Epithelial cell of prostate (primary cell): ENCODE data around the gene NEK10.

Source experiments
- DNase-seq: peaks from one replicate; pipeline ENCODE4 v3.0.0-alpha.2; 2011; ENCODE audit warnings: low read depth, low spot score
- H3K27ac ChIP-seq: fragments of 450-650 bp; 2 replicates; pipeline ENCODE4 v1.5.1; 2017; ENCODE audit warnings: mild to moderate bottlenecking

The NEK10 gene

GRCh38 chr3:27253391-27253790 lies 115.8 kb downstream of the NEK10 start:
- no peak overlapping the region for H3K27ac ChIP-seq
- DNase-seq: no peak

GRCh38 chr3:27252646-27253045 lies 116.5 kb downstream of the NEK10 start:
- H3K27ac ChIP-seq: no peak overlapping the region
- no peak for DNase-seq

- DNase-seq: no peak
- H3K27ac ChIP-seq: no peak overlapping the region
Measured at GRCh38 chr3:27244374-27244773, 124.8 kb downstream of the NEK10 start.

GRCh38 chr3:27239951-27240350 lies 129.2 kb downstream of the NEK10 start:
- no peak for DNase-seq
- H3K27ac ChIP-seq: no peak overlapping the region

- DNase-seq: no peak
- H3K27ac ChIP-seq: no peak overlapping the region
Measured at GRCh38 chr3:27228805-27229204, 140.4 kb downstream of the NEK10 start.

DNA sequence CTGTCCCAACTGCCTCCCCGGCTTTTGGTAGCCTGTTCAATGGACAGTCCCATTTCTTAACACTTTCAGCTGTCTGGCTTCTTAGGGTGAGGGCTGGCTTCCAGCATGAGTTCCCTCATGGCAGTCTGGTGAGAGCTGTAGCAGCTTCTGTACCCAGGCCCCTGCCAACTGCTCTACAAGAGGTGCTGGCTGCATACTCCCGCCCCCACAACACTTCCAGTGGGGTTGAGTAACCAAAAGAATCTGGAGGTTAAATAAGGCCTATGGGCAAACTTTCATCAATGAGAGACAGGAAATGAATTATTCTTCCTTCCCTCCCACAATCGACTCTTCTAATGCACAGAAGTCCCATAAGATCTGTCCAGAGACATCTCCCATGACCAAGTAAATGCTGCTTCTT lies 145.0 kb downstream of the NEK10 start:
- no peak overlapping the region for H3K27ac ChIP-seq
- no peak for DNase-seq

- DNase-seq: no peak
- no peak overlapping the region for H3K27ac ChIP-seq
Measured at GRCh38 chr3:27221264-27221932, 147.8 kb downstream of the NEK10 start.

DNA sequence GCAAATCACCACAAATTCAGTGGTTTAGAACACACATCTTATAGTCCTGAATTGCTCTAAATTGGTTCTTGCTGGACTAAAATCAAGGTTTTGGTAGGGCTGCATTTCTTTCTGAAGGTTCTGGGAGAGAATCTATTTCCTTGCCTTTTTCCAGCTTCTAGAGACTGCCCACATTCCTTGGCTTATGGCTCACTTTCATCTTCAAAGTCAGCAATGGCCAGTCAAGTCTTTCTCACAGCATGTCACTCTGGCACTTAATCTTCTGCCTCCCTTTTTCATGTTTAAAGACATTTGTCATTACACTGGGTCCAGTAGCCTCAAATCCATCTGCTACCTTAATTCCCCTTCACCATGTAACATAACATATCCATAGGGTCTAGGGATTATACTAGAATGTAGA lies 149.0 kb downstream of the NEK10 start:
- H3K27ac ChIP-seq: peak overlapping the region; percentile 26
- DNase-seq: no peak

DNA sequence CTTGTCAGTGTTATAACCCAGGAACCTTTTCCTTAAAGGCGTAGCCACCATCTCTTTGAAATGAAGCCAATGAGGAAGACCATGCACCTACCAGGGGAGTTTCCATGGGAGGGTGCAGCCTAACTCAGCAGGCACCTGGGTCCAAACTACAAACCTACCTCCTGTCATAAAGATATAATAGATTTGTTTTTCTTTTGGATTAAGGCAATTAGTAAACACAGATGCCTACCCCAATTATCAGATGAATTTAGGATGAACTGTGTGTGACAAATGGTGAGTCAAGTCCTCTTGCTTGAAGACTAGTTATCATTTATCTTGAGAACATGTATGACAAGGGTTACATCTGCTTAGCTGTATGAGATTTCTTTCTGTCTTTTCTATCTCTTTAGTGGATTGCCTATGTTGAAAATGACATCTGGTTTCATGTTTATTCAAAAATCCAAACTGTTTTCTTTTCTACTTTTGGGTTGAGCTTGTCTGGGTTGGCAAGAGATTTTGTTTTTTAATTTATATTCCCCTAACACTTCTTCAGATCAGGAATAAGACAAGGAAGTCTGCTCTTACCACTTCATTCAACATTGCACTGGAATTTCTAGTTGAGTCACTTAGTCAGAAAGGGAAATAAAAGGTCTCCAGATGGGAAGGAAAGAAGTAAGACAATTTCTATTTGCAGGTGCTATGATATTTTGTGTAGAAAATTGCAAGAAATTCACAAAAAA lies 149.9 kb downstream of the NEK10 start:
- peak overlapping the region; percentile 26 for H3K27ac ChIP-seq
- DNase-seq: peak; percentile 20

DNA sequence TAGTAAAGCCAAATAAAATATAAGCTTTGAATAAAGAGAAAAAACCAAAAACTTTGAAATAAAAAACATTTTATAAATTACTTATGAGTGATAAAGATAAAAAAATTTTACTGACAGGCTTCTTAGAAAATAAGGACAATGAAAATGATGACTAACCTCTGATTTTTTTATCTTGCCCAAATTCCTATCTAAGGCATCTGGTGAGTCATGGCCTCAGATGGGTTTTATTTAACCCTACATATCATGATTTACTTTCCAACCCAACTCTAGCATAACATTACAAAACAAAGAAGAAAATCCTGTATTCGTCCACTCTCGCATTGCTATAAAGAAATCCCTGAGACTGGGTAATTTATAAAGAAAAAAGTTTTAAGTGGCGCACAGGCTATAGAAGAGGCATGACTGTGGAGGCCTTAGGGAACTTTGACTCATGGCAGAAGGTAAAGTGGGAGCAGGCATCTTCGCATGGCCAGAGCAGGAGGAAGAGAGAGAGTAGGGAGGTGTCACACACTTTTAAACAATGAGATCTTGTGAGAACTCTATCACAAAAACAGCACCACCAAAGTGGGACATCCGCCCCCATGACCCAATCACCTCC lies 152.1 kb downstream of the NEK10 start:
- DNase-seq: peak; percentile 27

GRCh38 chr3:27216295-27216855 lies 152.8 kb downstream of the NEK10 start:
- no peak for DNase-seq
- H3K27ac ChIP-seq: peak overlapping the region; percentile 9

More for the DNA sequence above, 152.1 kb downstream of the NEK10 start:
- H3K27ac ChIP-seq: peak overlapping the region; percentile 9

DNA sequence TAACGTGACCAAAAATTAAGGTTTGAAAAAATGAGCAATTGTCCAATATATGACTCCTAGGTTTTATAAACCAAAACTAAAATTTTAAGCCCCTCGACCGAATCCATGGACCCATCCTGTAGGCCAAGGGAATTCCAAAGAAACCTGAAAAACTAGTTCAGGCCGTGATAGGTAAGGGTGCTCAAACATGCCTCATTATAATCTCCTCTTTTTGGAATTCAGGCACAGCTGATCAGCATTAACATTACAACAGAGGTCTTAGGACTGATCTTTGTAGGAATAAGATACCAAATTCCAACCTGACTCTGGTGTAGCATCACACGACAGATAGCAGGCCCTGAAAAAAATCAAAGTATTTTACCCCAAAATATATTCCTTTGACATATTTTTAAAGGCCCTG lies 155.7 kb downstream of the NEK10 start:
- DNase-seq: no peak
- H3K27ac ChIP-seq: no peak overlapping the region

DNA sequence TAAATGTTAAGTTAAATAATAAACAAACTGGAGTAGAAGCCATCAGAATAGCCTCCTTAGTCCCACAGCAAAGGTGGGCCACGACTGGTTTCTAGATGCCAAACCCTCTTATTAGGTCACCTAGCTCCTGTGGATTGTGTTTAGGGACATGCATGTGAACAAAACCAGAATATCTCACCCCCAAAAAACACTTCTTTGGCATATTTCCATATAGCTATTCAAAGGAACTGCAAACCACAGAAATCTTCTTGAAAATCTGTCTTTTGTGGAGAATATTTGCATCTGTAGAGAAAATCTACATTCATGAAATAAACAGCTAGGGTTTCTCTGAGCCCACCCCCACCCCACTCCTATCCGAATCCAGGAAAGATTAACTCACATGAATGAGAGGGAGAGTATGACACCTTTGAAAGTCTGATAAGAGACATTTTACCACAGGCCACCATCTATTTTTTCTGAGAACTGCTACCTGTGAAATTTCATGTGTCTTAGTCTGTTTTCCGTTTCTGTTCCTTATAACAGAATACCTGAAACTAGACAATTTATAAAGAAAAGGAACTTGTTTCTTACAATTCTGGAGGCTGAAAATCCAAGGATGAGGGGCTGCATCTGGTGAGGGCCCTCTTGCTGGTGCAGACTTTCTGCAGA lies 159.4 kb downstream of the NEK10 start:
- no peak for DNase-seq
- H3K27ac ChIP-seq: no peak overlapping the region

- H3K27ac ChIP-seq: no peak overlapping the region
- DNase-seq: no peak
Measured at GRCh38 chr3:27208961-27209616, 160.1 kb downstream of the NEK10 start.

DNA sequence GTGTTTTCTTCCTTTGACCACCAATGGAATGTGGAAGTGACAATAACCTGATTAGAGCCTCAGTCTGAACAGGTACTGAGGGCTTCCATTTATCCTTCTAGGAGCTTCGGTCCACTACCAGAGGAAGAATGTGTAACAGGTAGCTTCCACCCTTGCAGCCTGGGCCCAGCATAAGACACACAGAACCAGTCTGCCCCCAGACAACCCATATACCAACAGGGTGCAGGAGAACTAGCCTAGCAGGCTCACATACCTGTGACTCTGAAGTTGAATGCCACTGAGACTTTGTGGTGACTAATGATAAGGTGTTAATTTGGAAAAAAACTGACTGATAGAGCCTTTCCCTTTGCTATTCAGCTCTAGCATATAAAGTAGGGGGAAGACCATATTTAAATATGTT lies 166.2 kb downstream of the NEK10 start:
- DNase-seq: no peak
- no peak overlapping the region for H3K27ac ChIP-seq

DNA sequence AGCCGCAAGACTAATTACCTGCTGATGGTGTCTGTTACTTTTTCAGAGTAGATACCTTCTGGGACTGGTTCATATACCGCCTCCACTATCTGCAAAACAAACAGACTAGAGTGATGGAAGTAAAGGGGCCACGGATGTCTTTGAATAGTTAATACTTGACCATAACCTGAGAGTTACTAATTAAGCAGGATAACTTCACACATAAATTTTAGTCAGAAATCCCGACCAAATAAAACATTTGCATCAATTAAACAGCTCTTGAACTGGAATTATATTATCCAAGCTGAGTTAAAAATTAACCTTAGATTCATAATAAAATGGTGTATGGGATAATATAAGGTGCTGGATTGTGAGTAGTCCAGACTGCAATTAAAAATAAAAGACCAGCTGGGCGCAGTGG lies 167.7 kb downstream of the NEK10 start:
- no peak for DNase-seq
- H3K27ac ChIP-seq: no peak overlapping the region

DNA sequence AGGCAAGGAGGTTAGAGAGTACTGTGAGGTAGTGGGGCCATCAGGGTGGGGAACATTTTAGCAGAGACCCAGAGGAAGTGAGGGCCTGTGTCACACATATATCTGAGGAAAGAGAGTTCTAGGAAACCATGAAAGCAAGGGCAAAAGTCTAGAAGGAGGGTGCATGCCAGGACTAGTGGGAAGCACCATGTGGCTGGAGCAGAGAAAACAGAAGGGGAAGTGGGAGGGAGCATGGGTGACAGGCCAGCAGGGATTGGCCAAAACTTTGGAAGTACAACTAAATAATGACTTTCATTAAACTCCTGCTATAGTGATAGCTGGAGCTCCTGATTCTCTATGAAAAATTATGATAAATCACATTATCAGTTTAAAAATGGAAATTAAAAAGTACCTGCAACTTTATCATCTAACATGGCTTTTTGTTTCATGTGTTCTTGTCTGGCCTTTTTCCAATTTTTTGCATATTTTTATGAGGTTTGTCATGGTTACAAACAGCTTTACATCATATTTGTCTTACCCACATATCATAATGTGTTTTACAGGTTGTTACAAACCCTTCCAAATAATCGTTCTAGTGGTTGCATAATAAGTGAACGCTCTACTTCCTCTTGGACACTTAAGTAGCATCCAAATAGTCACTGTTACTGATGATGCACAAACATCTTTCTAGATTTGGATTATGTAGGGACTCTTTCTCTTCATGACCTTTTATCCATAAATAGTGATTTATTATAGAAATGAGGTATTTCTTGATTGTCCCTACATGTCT lies 168.3 kb downstream of the NEK10 start:
- H3K27ac ChIP-seq: no peak overlapping the region
- no peak for DNase-seq

GRCh38 chr3:27194861-27195483 lies 174.2 kb downstream of the NEK10 start:
- no peak for DNase-seq
- H3K27ac ChIP-seq: no peak overlapping the region

DNA sequence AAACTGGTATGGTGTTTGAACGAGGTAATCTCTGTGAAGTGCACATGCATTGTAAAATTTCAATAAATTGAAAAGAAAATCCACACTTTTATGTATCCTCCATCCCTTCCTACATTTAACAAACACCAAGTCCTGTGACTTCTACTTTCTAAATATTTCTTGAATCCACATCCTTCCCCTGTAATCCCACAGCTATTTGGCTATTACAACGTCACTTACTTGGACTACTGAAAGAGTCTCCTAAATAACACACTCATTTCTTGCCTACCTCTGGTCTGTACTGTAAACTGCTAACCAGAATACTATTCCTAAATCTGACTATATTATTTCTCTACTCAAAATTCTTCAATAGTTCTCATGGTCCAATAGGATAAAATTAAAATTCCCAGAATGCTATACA lies 176.1 kb downstream of the NEK10 start:
- DNase-seq: no peak
- H3K27ac ChIP-seq: no peak overlapping the region
